HG03460 (cell line): ENCODE data around the gene HOXD11.

Experiments
- ATAC-seq: cut with Tn5 transposase; IDR thresholded peaks from one replicate; pipeline ENCODE4 v1.9.1; 2021; ENCODE audit not compliant: unreplicated experiment

The HOXD11 gene

GRCh38 chr2:176105078-176105729, 1.9 kb upstream of the HOXD11 start:
- no peak for ATAC-seq

- ATAC-seq, result no peak
Measured at GRCh38 chr2:176105730-176106580, 1.1 kb upstream of the HOXD11 start.

GRCh38 chr2:176107731-176108181, 676 bp downstream of the HOXD11 start:
- ATAC-seq, result no peak

- ATAC-seq, result no peak
Measured at GRCh38 chr2:176109192-176109901, 2.3 kb downstream of the HOXD11 start.

GRCh38 chr2:176109946-176110345, 2.9 kb downstream of the HOXD11 start:
- no peak for ATAC-seq

GRCh38 chr2:176110415-176111308, 3.6 kb downstream of the HOXD11 start:
- ATAC-seq, result no peak

GRCh38 chr2:176111309-176111663, 4.2 kb downstream of the HOXD11 start:
- ATAC-seq, result no peak

GRCh38 chr2:176111846-176112374, 4.8 kb downstream of the HOXD11 start:
- ATAC-seq, result no peak

GRCh38 chr2:176112375-176113302, 5.6 kb downstream of the HOXD11 start:
- no peak for ATAC-seq

GRCh38 chr2:176114120-176114929, 7.2 kb downstream of the HOXD11 start:
- no peak for ATAC-seq

GRCh38 chr2:176114930-176115625, 8.0 kb downstream of the HOXD11 start:
- no peak for ATAC-seq

GRCh38 chr2:176115883-176116813, 9.1 kb downstream of the HOXD11 start, which contains the start of gene HOXD10:
Gene HOXD10, plus strand, starts transcription at chr2:176116778. Its CDS starts 56 bp downstream, at chr2:176116834.
- ATAC-seq, result no peak

GRCh38 chr2:176117162-176117822, 10.2 kb downstream of the HOXD11 start:
- ATAC-seq, result no peak

GRCh38 chr2:176117823-176118371, 10.8 kb downstream of the HOXD11 start:
- ATAC-seq, result no peak

- ATAC-seq, result no peak
Measured at GRCh38 chr2:176118601-176119339, 11.7 kb downstream of the HOXD11 start.
